IPS-NIHi7 (cell line): ENCODE results near the gene FBN3.
A peak's percentile ranks its signal among the peaks of the same experiment; 100 is the strongest.

ENCODE experiments used
- DNase-seq: peaks from one replicate; pipeline ENCODE4 v3.0.0; 2012; ENCODE audit warnings: mixed read lengths; ENCODE audit errors: extremely low spot score

Gene FBN3

GRCh38 chr19:8020681-8021080 lies 128.7 kb downstream of the FBN3 start:
- DNase-seq: no peak

- DNase-seq: peak; percentile 50
Observed at GRCh38 chr19:8017808-8018207, 131.6 kb downstream of the FBN3 start.
